CD4-positive, alpha-beta T cell treated with Interleukin-15 for 4 hours (primary cell): ENCODE data around the gene SNRNP27.

Experiments
- DNase-seq: peaks from one replicate; pipeline ENCODE4 v3.0.0-alpha.2; 2020; ENCODE audit warnings: low spot score

Gene SNRNP27

DNA sequence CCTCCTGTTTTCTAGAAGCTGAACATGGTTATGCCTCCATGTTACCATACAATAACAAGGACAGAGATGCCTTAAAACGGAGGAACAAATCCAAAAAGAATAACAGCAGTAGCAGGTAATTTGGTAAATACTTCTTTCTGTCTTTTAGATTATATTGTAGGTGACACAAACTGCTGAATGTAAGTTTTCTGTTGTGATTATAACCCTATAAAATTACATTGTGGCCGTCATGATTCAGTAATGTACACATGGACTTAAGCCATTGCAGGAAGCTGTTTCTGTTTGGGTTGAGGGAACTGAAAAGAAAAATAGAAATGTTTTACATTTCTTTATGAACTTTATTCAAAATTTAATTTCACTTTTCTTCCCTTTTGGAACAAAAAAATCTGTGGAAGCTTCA lies 22.4 kb downstream of the SNRNP27 start:
- no peak for DNase-seq

DNA sequence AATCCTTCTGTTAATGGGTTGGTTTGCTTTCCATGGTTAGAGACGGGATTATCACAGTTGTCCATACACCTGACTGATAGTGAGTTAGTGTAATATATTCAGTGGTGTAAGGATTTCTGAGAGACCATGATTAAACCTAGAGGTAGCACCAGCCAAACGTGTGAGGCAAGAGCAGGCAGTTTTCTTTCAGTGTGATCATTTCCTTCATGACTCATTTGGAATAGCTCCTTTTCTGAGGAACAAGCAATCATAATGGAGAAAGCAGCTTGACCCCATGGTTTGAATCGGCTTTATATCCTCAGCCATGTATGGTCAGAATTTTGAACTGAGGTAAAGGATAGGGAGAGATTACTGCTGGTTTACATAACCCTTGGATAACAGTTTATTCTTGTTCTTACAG lies 24.1 kb downstream of the SNRNP27 start:
- DNase-seq, result no peak

DNA sequence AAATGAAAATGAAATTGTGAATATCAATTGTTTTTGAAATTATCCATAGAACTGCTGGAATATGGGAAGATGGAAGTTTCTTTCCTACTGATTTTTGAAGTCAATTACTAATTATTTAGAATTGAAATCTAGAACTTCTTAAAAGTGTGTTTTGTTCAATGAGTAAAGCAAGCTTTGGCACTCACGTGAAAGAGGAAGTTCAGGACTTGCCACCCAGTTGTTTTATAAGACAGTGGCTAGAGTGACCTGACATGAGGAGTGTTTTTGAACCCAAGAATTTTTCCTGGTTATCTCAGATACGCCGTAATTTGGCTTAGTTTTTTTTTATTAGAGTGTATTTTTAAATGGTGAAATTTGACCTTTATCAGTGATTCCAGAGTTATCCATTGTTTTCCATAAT lies 24.6 kb downstream of the SNRNP27 start:
- no peak for DNase-seq

DNA sequence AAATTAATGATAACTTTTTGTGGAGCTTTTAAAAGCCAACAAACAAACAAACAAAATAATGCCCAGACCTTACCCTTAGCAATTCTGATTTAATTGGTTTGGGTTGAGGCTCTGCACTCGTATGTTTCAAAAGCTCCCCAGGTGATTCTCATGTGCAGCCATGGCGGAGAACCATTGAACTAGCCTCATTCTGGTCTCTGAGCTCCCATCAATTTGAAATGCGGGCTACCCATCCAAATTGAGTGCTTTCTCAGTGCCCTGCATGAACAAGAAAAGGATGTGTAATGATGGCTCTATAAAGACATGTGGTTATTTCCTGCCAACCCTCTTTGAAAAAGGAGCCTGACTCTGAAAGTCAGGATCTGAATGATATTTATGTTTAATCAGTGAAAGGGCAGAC lies 29.4 kb downstream of the SNRNP27 start:
- no peak for DNase-seq

DNA sequence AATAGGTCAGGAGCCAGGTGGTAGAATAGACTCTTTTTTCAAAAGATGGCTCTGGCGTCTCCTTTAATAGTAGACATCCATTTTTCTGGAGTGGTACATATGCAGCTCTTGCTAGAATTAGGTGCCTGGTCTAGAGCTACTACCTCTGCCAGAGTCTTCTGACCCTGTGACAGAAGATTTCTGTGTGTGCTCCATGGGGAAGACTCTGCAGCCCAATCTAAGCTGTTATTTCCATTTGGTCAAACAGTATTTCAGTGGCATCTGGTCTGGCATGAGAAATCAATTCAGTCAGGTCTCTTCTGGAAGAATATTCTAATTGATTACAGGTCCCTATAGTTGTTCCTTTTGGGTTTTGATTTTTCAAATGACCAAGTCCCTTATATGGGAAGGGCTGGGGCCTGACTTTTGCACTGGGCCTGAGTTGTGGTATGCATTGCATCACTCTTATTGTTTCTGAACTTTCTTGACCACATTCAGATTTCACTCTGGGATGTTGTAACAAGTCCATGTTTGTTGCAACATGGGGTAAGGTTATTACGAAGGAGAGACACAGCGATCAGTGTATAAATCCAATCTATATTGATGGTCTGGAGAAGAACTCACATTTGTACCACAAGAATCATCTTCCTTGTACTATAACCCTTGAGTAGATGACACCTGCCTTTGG lies 33.2 kb downstream of the SNRNP27 start:
- DNase-seq, result no peak

DNA sequence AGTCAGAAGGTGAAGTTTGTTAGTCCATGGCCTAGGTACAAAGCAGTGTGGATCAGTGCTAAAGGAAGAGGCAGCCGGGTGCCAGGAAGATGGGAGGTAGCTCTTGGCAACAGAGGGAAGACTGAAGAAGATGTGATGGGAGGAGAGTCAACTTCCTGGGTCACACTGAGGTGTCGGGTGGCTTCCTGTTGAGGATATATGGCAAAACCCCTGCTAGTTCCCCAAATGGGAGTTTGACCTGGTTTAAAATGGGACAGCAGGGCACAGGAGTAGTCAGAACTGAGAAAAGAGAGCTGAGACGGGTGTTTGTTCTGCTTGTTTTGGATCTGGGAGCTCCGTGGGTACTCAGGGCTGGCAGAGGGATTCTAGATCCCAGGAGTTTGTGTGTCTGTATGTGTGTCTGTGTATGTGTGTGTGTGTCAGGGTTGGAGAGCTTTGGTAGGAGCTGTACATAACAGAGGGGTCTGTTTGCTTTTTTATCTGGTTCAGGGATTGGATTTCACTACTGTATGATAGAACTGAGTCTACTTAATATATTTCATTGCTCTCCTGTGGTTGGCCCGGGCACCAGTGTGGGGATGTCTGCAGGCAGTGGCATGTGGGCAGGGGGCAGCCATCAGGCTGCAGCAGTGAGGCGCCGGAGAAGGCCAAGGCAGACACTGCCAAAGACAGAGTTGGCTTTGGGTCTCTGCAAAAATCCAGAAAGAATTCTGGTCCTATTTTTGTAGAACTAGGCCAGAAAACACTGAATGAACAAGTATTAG lies 38.3 kb downstream of the SNRNP27 start:
- DNase-seq, result no peak

DNA sequence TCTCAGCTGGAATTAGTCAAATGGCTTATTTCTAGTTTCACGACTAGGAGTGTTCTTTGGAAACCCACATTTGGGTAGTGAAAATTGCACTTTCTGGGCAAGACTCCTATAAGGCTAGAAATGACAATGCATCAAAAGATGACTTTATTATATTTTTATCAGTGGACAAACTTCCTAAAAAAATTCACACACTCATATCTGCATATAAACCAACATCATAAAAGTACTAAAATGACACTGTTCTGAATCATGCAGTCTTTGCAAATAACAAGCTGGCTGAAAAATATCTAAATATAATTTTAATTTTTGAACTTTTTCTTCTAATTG lies 38.8 kb downstream of the SNRNP27 start:
- DNase-seq, result no peak

DNA sequence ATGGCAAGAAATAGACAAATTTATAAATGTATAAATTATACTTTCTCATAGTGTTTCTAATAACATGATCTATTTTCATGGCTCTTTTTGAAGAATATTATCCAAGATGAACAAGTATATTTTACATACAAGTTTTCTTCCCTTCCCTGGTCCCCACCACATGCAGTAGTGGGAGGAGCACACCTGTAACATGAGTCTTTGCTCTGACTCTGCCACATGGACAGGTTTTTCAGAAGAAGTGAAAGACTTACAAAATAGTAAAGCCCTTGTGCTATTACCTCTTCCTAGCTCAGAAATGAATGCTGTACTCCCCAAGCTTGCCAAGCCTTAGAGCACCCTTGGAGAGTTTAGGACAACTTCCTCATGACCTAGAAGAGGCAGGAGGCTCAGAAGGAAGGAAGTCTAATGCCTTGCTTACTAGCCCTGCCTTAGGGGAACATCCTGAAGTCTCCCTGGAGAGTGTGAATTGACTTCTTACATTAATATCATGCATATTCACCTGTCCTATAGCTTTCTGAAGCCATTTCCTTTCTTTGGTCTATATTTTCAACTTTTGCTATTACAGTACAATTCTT lies 39.6 kb downstream of the SNRNP27 start:
- no peak for DNase-seq

DNA sequence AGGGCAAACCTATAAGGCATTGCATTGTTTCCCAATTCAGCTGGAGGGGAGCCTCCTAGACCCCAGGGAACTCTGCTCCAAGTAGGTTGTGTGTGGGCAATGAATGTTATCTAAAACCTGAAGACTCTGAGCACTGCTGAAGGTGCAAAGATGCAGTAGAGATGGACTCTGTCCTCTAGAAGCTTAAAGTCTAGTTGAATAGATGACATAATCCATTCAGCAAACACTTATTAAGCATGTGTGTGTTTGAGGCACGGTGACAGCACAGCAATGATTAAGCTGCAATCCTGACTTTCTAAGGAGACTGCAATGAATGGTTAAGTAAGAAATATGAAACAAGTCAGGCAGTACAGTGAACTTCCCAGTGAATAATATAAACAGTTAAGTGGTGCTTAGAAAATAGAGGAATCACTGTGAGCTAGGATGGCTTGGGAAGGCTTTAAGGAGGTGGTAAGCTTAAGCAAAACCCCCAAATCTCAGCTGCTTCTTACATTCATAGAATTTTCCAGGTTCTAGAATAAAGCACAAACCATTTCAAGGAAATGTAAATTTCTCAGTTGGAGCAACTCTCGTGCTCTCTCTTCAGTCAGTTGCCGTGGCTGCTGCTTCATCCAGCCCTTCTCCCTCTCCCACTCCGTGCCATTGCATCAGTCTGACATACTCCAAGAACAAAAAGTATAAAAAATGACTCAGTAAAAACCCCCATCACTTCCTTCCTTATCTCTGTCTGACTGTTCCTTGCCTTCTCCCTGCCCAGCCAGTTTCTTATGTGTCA lies 40.3 kb downstream of the SNRNP27 start:
- no peak for DNase-seq

DNA sequence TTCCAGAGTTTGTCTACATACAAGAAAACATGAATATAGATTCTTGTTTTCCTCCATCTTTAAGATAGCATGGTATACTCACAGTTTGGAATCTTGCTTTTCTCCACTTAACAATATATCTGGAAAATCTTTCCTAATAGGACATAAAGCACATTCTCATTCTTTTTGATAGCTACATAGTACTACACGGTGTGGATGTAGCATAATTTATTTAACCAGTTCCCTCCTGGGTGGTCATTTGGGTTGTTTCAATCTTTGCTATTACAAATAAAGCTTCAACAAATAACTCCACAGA lies 40.8 kb downstream of the SNRNP27 start:
- DNase-seq, result no peak

DNA sequence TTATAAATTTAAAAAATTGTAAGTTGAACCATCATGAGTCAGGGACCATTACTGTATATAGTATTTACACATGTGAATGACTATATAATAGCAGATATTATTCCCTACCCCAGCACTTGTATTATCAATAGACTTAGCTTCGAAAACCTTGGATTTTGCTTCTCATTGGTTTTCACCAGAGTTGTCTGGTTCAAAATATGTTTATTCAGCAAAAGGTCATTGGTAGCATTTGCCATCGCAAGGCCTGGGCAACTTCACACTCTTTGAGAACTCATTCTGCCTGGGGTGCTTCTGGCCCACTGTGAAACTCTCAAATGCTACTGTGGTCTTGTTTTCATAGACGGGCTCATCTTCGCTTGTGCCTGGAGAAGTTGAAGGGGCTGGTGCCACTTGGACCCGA lies 41.3 kb downstream of the SNRNP27 start:
- DNase-seq, result no peak

DNA sequence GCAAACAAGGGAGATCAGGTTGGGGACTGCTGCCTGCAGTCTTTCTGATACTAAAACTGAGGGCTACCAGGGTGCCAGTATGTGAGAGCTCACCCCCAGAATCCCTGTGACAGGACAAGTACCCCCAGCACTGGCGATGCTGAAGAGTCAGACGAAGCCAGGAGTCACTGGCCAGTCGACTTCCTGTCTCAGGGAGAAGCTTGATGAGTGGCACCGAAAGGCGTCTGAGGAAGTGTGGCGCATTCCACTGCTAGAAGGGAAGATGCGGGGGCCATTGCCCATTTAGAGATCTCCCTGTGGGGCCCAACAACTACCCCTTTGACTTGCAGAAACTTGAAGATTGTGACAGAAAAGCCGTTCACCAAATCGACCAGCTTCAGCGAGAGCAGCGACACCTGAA lies 43.1 kb downstream of the SNRNP27 start:
- no peak for DNase-seq

DNA sequence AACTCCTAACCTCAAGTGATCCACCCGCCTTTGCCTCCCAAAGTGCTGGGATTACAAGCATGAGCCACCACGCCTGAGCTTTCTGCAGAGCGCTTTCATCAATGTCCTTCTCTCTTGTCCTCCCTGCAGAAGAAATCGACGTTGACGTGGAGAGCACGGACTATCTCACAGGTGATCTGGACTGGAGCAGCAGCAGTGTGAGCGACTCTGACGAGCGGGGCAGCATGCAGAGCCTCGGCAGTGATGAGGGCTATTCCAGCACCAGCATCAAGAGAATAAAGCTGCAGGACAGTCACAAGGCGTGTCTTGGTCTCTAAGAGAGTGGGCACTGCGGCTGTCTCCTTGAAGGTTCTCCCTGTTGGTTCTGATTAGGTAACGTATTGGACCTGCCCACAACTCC lies 44.2 kb downstream of the SNRNP27 start:
- no peak for DNase-seq

DNA sequence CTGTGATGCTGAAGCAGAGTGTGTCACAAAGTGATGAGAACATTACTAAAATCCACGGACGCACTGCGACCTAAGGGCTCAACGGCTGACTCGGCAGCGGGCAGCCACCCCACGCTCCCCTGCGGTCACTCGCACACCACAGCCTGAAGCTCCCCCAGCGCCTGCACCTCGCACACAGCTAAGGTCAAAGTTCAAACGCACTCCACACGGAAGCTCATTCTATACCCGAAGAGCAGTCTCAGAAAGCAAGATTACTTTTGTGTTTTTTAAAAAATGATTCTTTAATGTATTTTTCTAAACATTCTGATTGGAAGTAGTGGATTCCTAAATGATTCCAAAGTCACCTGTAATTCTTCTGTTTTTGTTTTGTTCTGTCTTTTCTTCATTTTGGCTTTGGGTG lies 46.0 kb downstream of the SNRNP27 start:
- no peak for DNase-seq

DNA sequence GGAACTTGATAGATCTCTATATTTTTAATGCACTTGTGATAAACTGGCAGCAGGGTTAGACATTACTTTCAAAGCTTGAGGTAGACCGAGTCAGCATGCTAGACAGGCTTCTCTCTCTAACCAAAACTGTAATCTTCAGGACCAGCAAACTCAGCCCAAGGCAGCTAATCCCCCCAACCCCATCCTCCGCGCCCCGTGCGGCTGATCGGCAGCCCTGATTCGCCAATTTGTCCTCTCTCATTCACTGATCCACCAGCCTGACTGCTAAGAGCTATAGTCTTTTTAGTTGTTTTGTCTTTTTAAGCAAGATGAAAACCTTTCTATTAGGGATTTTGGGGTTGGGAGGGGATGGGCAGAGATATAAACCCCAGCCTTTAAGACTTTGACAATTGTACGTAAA lies 46.9 kb downstream of the SNRNP27 start:
- no peak for DNase-seq

DNA sequence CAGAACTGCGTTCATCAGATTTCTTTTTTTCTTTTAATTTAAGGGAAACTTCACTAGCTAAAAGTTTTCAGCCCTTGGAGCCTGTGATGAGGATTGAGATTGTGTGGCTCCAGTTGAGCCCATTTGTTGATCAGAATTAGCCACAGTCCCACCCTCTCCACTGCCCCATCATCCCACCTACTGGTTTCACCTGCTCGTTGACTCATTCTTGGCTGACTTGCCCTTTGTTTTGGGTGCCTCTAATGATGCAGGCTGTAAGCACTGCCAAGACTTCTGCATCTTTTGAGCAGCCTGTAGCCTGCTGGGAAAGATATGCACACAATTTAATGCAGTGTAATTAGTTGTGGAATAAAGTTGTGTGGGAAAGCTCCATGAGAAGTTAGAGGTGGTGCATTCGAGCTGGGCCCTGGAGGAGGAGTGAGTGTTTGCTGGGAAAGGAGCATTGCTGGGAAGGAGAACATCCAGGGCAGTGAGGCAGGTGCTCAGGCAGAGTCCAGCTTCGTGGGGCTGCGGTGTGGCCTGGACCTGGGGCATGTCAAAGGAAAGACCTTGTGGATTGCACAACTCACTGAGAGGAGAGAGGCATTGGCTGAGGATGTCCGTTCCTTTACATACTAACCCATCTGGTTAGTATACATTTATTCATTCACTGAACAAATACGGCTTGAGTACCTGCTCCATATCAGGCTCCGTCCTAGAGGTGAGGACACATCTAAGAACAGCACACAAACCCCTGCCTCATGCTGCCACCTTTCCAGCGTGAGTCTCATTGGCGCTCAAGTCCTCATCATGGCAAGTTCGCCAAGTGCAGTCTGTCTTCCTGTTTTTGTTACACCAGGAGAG lies 49.5 kb downstream of the SNRNP27 start:
- no peak for DNase-seq

DNA sequence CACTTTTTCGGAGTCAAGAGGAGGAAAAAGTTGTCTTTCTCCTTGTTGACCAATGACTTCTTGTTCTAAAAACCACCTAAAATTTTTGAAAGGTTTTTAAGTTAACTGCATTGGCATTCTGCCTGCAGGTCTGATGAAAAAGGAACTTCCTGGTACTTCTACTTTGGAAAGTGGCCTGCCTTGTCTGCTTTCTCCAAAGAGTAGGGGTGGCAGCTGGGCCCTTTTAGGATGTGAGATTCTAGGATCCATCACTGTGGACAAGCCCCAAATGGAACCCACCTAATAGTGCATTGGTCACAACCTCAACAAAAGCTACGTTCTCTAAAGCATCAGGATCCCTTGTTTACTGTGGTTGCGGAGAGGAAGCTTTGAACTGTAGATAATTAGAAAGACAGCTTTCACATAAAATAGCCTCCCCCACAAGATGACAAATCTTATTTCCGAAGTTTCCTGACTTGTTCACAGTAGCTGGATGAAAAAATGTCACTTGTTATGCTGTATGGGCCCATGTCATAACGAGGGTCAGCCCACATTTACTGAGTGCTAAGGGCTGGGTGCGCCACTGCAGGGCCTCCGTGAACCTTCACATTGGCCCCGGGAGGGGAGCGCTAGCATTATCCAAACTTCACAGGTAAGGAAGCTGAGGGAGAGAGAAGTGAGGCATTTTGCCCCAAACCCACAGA lies 50.2 kb downstream of the SNRNP27 start:
- no peak for DNase-seq

DNA sequence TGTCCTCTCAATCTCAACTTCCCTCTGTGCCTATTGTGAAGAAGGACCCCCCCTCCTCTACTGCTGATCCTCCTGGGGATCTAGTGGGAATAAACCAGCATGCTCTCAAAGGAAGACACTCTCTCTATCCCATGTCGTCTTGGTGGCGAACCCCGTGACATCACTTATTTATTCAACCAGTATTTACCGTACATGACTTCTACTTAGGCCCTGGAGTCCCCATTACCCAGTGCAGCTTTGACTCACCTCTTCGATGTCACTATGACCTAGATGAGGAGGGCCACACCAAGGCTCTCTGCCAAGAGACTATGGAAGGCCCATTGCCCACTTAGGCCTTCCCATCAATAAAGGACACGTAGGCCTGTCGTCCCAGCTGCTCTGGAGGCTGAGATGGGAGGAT lies 51.0 kb downstream of the SNRNP27 start:
- no peak for DNase-seq

DNA sequence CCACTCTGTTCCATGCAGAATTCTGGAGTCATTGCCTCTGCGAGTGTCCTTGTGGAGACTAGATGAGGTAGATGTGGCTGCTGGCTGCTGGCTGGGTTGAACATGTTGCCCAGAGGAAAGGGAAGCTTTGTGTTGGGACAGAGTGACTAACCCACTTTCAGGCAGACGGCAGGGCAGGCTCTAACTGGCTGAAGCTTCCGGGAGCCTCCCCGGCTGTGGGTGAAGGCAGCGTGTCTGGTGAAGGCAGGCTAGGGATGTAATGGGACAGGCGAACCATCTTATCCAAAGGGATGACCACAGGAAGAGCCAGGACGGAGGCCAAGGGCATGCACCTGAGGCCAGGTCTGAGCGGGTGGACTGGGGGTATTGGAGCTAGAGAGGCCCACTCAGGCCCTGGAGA lies 51.7 kb downstream of the SNRNP27 start:
- peak; percentile 9 for DNase-seq

DNA sequence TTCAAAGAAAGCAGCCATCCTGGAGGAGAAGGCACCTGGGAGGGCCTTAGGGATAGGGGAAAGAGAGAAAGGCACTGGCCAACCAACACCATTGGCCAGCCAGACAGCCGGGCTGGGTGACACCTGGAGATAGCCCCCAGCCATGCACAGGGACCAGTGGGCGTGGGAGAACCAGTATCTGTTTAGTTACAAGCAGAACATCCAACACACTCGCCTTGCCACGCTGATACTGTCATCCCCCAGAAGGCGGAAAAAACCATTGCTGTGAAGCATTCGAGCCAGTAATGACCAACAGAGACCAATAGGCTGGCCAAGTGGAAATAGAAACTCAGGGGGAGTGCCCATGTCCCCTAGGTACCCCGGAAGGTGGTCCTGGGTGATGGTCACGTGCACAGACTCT lies 52.2 kb downstream of the SNRNP27 start:
- no peak for DNase-seq
